CD4-positive, alpha-beta T cell treated with Interleukin-1 beta for 1 hour (primary cell): ENCODE measurements around the gene BTBD1.

ENCODE experiments used
- DNase-seq, 2 donors: peaks; one replicate each; pipeline ENCODE4 v3.0.0-alpha.2; 2020 to 2022

The BTBD1 gene

GRCh38 chr15:82985688-82986441 lies 81.2 kb downstream of the BTBD1 start, which contains the start of gene RAMAC:
Gene RAMAC (plus strand): TSS chr15:82986210. CDS start chr15:82989019, 2,809 bp downstream.
- peak; percentile 93 to 95 for DNase-seq

DNA sequence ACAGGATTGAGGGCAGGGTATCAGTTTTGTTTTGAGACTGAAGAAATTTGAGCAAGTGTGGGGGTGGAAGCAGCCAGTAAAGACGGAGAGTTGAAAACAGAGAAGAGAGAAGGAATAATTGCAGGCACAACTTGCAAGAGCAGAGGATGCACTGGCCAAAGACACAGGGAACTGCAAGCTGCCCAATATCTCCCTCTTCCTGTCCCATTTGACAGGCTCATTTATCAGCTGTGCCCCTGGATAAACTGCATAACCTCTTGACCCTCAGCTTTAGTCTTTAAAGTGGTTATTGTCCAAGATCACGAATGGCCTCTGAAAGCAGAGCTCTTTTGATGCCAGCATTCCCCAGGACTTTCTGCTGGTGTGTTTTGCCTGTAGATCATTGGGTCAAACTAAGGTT lies 86.1 kb downstream of the BTBD1 start:
- DNase-seq, result no peak

DNA sequence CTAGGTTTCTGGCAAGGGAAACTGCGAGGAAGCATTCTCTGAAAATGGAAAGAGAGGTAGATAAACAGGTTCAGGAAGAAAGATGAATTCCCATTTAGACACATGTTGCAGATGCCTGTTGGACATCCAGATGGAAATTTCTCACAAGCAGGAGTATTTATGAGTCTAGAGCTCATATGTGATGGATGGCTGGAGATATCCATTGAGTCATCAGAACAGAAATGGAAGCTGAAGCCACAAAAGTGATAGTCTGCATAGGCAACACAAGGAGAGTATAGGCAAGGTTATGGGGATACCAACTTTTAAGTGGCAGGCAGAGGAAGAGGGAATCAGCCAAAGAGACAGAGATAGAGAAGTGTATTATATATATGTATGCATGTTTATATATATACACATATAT lies 87.3 kb downstream of the BTBD1 start:
- DNase-seq, result no peak

DNA sequence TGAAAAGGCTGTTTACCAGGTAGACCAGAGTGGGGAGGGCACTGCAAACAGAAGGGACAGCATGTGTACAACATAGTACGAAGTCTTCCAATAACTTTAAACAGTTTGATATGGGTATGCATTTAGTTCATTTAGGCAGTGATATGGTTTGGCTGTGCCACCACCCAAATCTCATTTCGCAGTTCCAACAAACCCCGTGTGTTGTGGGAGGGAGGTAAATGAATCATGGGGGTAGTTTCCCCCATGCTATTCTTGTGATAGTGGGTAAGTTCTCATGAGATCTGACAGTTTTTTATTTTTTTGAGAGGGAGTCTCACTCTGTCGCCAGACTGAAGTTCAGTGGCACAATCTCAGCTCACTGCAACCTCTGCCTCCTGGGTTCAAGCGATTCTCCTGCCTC lies 88.6 kb downstream of the BTBD1 start:
- DNase-seq, result no peak

- DNase-seq, result no peak
These were observed 90.0 kb downstream of the BTBD1 start for GRCh38 chr15:82977076-82977475.

- no peak for DNase-seq
These were observed 94.1 kb downstream of the BTBD1 start for GRCh38 chr15:82972990-82973389.

GRCh38 chr15:82971218-82971984 lies 95.7 kb downstream of the BTBD1 start:
- no peak for DNase-seq

- no peak for DNase-seq
These were observed 96.4 kb downstream of the BTBD1 start for GRCh38 chr15:82970696-82971095.

GRCh38 chr15:82970078-82970686 lies 96.9 kb downstream of the BTBD1 start:
- no peak for DNase-seq

DNA sequence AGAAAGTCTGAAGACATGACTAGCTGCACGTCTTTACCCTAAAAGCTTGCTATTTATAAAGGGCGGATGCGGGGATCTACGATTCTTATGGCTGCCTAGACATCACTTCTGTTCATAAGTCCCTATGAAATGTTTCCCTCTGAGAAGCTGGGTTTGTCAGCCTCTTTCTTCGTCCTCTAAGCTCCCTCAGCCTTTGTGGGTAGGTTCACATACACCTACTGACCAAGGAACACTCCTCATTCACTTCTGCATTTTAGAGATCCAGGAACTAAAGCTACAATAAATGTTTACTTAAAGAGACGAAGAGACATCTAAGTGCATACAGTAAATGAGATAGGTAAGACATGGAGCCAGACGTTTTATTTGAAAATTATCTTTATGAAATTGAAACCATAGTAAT lies 97.7 kb downstream of the BTBD1 start:
- DNase-seq, result no peak

- no peak for DNase-seq
These were observed 99.0 kb downstream of the BTBD1 start for GRCh38 chr15:82968066-82968465.

DNA sequence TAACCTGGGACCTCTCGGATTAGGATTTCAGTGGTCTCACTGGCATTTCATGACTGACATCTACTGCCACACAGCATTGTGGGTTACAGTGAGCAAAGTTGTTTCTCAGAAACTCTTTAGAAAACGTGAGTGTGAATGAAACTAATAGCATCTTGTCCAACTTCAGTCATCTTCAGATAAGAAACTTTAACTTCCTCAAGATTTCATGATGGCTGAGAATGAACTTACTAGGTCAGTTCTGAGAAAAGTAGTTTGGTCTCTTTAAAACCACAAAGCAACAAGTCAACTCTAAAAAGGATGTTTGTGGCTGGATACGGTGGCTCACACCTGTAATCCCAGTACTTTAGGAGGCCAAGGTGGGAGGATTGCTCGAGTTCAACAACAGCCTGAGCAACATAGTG lies 100.4 kb downstream of the BTBD1 start:
- no peak for DNase-seq
